Esophagus squamous epithelium (tissue), 4 donors: ENCODE data around the gene HDHD2.

Source experiments
- POLR2A ChIP-seq, 4 donors: fragments of 450-650 bp; IDR thresholded peaks; one replicate each; pipeline ENCODE4 v1.6.1; 2017; ENCODE audit warnings: antibody characterized with exemption in 4 of 4, mild to moderate bottlenecking in 4 of 4, moderate library complexity in 3 of 4
- TF ChIP-seq, protein P1 (sequence below), 6 experiments: fragments of 450-650 bp in 4 of 6; fragments of 200-600 bp in 2 of 6; sonication (generic) in 2 of 6; IDR thresholded peaks; one replicate each; pipeline ENCODE4 v1.5.1; 2016 to 2019; ENCODE audit warnings: antibody characterized with exemption in 6 of 6, mild to moderate bottlenecking in 4 of 6, moderate library complexity in 4 of 6

DNA sequence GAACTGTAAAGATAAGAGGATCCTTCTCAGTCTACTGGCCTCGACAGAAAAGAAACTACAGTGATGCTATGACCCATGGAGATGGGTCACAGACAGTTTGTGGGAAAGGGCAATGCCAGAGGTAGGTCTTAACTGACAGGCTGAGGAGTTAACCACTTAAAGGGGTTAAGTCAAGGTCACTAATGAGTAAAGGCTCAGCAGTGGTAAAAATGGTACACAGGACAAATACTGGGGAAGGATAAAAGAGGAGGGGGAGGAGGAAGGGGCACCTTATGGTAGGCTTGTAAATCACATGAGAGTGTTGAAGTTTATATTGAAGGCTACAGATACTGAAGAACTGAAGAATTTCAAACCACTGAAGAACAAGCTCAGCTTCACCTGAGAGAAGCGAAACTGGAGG, 16.0 kb upstream of the HDHD2 start:
- TF ChIP-seq, protein P1, sequence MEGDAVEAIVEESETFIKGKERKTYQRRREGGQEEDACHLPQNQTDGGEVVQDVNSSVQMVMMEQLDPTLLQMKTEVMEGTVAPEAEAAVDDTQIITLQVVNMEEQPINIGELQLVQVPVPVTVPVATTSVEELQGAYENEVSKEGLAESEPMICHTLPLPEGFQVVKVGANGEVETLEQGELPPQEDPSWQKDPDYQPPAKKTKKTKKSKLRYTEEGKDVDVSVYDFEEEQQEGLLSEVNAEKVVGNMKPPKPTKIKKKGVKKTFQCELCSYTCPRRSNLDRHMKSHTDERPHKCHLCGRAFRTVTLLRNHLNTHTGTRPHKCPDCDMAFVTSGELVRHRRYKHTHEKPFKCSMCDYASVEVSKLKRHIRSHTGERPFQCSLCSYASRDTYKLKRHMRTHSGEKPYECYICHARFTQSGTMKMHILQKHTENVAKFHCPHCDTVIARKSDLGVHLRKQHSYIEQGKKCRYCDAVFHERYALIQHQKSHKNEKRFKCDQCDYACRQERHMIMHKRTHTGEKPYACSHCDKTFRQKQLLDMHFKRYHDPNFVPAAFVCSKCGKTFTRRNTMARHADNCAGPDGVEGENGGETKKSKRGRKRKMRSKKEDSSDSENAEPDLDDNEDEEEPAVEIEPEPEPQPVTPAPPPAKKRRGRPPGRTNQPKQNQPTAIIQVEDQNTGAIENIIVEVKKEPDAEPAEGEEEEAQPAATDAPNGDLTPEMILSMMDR (IDR thresholded peaks at IDR 0.05): no peak
- TF ChIP-seq POLR2A (IDR thresholded peaks at IDR 0.05): no peak
